Measurements from ENCODE around the gene C9orf85. TPM values are rescaled to one million over a fixed set of nuclear protein-coding genes. Genes with fewer than 3 reads are reported as not detected.
A peak's percentile ranks its signal among the peaks of the same experiment; 100 is the strongest.

The C9orf85 gene
- total RNA-seq, 1 donor from 2014 or later: 11.3 TPM

DNA sequence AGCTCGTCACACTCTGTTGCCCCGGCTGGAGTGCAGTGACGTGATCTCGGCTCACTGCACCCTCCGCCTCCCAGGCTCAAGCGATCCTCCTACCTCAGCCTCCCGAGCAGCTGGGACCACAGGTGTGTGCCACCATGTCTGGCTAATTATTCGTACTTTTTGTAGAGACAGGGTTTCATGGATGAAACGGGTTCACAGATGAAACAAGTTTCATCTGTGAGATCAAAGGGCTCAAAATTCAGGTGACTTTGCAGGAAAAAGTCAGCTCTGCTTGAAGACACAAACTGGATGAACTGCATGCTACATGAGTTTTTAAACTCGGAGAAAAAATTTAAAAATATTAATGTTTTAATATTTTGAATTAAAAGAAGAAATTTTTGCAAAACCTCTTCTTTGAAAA is 24.9 kb upstream of the C9orf85 start:
- no peaks in the 10 kb centered on the region for H3K36me3 ChIP-seq (ENCODE audit: control insufficient read depth, insufficient read depth, low read length)
- DNase-seq (ENCODE audit: low read depth) (no peak), FAIRE-seq (no peak)
- no peak overlapping the region for H3K4me3 ChIP-seq (ENCODE audit: low read depth, low read length)
- TF ChIP-seq CTCF (IDR thresholded peaks at IDR 0.05; ENCODE audit: insufficient read depth, low read length, severe bottlenecking): no peak
- H3K27me3 ChIP-seq (ENCODE audit: control insufficient read depth, insufficient read depth, low read length): no peaks in the 10 kb centered on the region

DNA sequence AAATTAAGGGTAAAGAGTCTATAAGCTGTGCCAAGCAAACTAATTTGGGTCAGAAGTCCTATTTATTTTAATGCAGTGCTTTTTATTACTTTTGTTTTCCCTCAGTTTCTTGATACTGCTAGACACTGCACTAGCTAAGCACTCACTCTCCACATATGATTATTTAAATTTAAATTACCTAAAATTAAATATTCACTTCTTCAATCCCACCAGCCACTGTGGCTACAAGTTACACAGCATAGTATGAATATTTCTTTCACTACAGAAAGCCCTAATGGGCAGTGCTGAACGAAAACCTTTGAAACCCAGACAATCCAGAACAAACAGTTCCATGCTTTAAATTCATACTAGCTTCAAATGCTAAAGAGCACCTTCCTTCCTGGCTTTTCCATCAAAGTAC is 24.1 kb upstream of the C9orf85 start:
- no peak for DNase-seq (ENCODE audit: low read depth)
- no peak for TF ChIP-seq CTCF (IDR thresholded peaks at IDR 0.05; ENCODE audit: insufficient read depth, low read length, severe bottlenecking)
- Histone ChIP-seq H3K27me3 (ENCODE audit: control insufficient read depth, insufficient read depth, low read length) (no peaks in the 10 kb centered on the region), H3K4me3 (ENCODE audit: low read depth, low read length) (no peak overlapping the region), H3K36me3 (ENCODE audit: control insufficient read depth, insufficient read depth, low read length) (no peaks in the 10 kb centered on the region)
- FAIRE-seq: no peak

GRCh38 chr9:71890042-71890679 is 21.3 kb upstream of the C9orf85 start:
- no peaks in the 10 kb centered on the region for H3K36me3 ChIP-seq (ENCODE audit: control insufficient read depth, insufficient read depth, low read length)
- FAIRE-seq (no peak), DNase-seq (ENCODE audit: low read depth) (no peak)
- no peak for TF ChIP-seq CTCF (IDR thresholded peaks at IDR 0.05; ENCODE audit: insufficient read depth, low read length, severe bottlenecking)
- H3K4me3 ChIP-seq (ENCODE audit: low read depth, low read length): no peak overlapping the region
- no peaks in the 10 kb centered on the region for H3K27me3 ChIP-seq (ENCODE audit: control insufficient read depth, insufficient read depth, low read length)

GRCh38 chr9:71891557-71892189 is 19.8 kb upstream of the C9orf85 start:
- TF ChIP-seq CTCF (IDR thresholded peaks at IDR 0.05; ENCODE audit: insufficient read depth, low read length, severe bottlenecking): no peak
- H3K27me3 ChIP-seq (ENCODE audit: control insufficient read depth, insufficient read depth, low read length): no peaks in the 10 kb centered on the region
- no peak overlapping the region for H3K4me3 ChIP-seq (ENCODE audit: low read depth, low read length)
- FAIRE-seq (no peak), DNase-seq (ENCODE audit: low read depth) (no peak)
- no peaks in the 10 kb centered on the region for H3K36me3 ChIP-seq (ENCODE audit: control insufficient read depth, insufficient read depth, low read length)

GRCh38 chr9:71895117-71895516 is 16.3 kb upstream of the C9orf85 start:
- H3K36me3 ChIP-seq (ENCODE audit: control insufficient read depth, insufficient read depth, low read length): no peaks in the 10 kb centered on the region
- H3K27me3 ChIP-seq (ENCODE audit: control insufficient read depth, insufficient read depth, low read length): no peaks in the 10 kb centered on the region
- no peak for FAIRE-seq
- H3K4me3 ChIP-seq (ENCODE audit: low read depth, low read length): no peak overlapping the region
- no peak for TF ChIP-seq CTCF (IDR thresholded peaks at IDR 0.05; ENCODE audit: insufficient read depth, low read length, severe bottlenecking)
- DNase-seq (ENCODE audit: low read depth): peak; percentile 75

DNA sequence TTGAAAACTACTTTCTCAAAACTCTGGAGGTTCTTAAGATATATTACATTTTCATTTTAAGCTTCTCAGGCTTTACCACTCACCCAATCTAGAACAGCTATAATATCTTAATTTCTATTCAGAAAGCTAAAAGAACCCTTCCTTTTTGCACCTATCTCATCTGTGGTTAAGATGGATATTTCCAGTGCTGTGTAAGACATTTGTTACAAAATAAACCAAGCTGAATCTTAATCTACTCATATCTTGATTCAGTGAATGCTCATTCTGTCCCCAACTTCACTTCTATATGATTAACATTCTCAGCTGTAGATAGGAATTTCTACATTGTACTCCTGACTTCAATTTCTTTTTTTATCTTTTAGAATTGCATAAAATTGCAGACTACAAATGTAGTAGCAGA is 15.5 kb upstream of the C9orf85 start:
- DNase-seq (ENCODE audit: low read depth) (no peak), FAIRE-seq (no peak)
- H3K27me3 ChIP-seq (ENCODE audit: control insufficient read depth, insufficient read depth, low read length): no peaks in the 10 kb centered on the region
- no peak for TF ChIP-seq CTCF (IDR thresholded peaks at IDR 0.05; ENCODE audit: insufficient read depth, low read length, severe bottlenecking)
- H3K4me3 ChIP-seq (ENCODE audit: low read depth, low read length): no peak overlapping the region
- H3K36me3 ChIP-seq (ENCODE audit: control insufficient read depth, insufficient read depth, low read length): no peaks in the 10 kb centered on the region
